Natural killer cell treated with Interleukin-12 subunit alpha and Interleukin-12 subunit beta and Interleukin-15 and Interleukin-18, amount 100 ng/mL, for 72 hours (primary cell): ENCODE measurements around the gene SAMD13. TPM values are rescaled to one million over a fixed set of nuclear protein-coding genes. Genes with fewer than 3 reads are reported as not detected.

Experiments
- ATAC-seq, 2 donors: fragments of 150-1000 bp; cut with Tn5 transposase in 1 of 2; sonication (Bioruptor Pico), chemical (Tn5 transposase) in 1 of 2; 2 replicates each; pipeline ENCODE4 v1.10.0; 2021
- DNase-seq: peaks from one replicate; pipeline ENCODE4 v3.0.0; 2022; ENCODE audit warnings: low spot score
- H3K27ac Mint-ChIP-seq, 2 donors: 1 replicate in 1 of 2; 2 replicates in 1 of 2; pipeline ENCODE4 v1.8.0; 2022; ENCODE audit warnings: mixed read lengths in 2 of 2, mild to moderate bottlenecking in 1 of 2, moderate library complexity in 1 of 2
- H3K27me3 Mint-ChIP-seq, 2 donors: 1 replicate in 1 of 2; 2 replicates in 1 of 2; pipeline ENCODE4 v1.8.0; 2022; ENCODE audit warnings: mixed read lengths in 2 of 2
- H3K36me3 Mint-ChIP-seq: one replicate; pipeline ENCODE4 v1.8.0; 2022; ENCODE audit warnings: mixed read lengths
- H3K4me1 Mint-ChIP-seq, 2 donors: 1 replicate in 1 of 2; 2 replicates in 1 of 2; pipeline ENCODE4 v1.8.0; 2022; ENCODE audit warnings: low read depth in 2 of 2, mixed read lengths in 2 of 2, mild to moderate bottlenecking in 1 of 2
- H3K4me3 Mint-ChIP-seq: one replicate; pipeline ENCODE4 v1.8.0; 2022; ENCODE audit warnings: mixed read lengths
- H3K9me3 Mint-ChIP-seq: 2 replicates; pipeline ENCODE4 v1.8.0; 2022; ENCODE audit warnings: mixed read lengths
- total RNA-seq, 2 donors: library from RNA; stranded (reverse); gene quantifications; one replicate each; pipeline ENCODE4 v1.2.3, GENCODE V29; 2022

Gene SAMD13
- total RNA-seq, 2 donors from 2014 or later, result 0.33 TPM; not detected in 1

DNA sequence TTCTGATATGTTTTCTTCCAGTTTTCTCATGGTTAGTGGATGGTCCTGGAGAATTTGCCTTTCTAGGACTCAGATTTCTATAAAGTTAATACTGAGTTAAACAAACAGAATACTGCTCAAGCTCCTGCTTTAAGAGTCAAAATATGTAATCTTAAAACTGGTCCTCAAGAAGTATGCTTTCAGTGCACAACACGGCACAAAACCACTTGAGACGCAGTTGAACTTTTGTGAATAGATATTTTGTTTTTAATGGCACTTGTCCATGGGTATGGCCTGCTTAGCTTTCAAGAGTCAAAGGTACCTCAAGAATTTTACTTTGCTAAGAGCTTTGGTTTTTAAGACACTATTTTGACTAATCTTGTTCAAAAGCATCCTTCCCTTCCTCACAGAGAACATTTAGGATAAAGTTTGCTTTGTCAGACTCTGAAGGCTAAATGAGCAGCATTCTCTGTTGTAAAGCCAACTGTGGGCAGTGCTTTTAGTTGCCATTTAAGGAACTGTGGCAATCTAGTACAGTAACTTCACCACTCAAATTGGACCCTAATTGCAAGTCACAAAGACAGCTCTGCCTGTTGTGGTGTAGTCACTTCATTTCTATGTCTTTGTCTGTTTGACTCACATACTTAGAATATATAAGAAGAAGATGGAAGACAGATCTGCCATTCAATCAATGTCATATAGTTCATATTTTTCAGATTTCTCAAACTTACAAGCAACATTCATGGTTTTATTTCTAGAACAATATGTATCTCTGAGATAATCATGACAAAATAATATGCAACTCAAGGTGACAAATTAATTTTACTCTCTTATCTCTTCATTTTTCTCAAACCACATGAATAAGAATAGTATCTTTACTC lies 28.8 kb downstream of the SAMD13 start:
- H3K27ac Mint-ChIP-seq, result no peak overlapping the region
- H3K9me3 Mint-ChIP-seq, result peaks cover 3% of the 10 kb centered on the region
- no peaks in the 10 kb centered on the region for H3K4me1 Mint-ChIP-seq
- H3K36me3 Mint-ChIP-seq, result no peaks in the 10 kb centered on the region
- H3K4me3 Mint-ChIP-seq, result no peak overlapping the region
- H3K27me3 Mint-ChIP-seq, result no peaks in the 10 kb centered on the region
- DNase-seq, result no peak
- ATAC-seq, result no peak

DNA sequence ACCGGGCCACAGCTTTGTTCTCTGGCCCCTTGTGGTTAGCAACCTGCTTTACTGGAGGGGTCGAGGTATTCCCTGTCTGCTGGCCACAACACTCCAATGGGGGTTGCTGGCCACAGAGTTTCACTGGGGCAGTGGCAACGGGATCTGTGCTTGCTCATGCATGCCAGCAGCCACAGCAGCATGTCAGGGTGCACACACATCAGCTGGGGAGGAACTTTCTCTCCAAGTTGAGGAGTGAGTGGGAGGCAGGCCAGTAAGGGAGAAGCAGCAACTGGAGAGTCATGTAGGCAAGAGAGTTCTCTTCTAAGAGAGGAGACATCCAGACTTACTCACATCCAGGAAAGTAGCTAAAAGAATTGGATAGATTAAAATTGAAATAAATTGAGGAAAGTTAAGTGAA lies 38.0 kb downstream of the SAMD13 start:
- Mint-ChIP-seq H3K27me3 (peaks cover 0 to 9% of the 10 kb centered on the region in 2 donors), H3K27ac (no peak overlapping the region), H3K4me3 (no peak overlapping the region), H3K4me1 (no peaks in the 10 kb centered on the region), H3K36me3 (peaks cover 13% of the 10 kb centered on the region), H3K9me3 (no peaks in the 10 kb centered on the region)
- ATAC-seq (no peak), DNase-seq (no peak)

DNA sequence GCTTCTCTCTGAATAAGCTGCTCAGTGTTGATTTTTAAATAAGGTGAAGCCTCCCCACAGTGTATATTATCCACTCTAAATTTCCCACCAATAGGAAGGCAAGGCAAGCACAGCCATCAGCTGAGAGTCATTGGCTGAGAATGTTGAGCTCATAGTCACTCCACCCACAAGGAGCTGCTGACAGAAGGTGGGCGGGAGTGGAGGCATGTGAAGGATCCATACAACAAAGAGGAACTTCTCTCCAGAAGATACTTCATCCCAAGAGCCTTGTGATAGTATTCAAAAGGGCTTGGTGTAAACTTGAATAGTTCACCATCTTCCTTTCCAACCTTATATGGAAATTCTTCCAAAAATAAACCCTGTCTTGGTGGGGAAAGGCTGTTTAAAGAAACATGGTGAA lies 42.8 kb downstream of the SAMD13 start:
- no peak for DNase-seq
- peaks cover 0 to 7% of the 10 kb centered on the region in 2 donors for H3K27me3 Mint-ChIP-seq

DNA sequence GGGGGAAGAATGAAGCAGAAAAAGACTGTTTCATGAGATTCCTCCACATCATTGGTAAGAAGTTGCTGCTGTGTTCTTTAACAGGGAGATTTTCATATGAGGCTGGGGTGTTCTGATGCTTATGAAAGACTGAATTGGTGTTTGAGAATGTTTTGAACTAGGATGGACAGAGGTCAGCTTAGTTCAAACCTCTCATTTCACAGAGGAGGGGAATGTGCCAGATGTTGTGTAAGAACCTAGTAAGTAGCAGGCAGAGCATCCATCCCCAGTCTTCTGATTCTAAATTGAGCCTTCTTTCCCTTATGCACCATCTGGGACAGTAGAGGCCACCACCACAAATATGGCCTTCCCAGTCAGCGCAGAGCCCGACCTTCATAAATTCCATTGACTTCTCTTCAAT lies 43.7 kb downstream of the SAMD13 start:
- H3K27ac Mint-ChIP-seq, result no peak overlapping the region
- H3K9me3 Mint-ChIP-seq, result no peaks in the 10 kb centered on the region
- ATAC-seq, result no peak
- no peak overlapping the region for H3K4me3 Mint-ChIP-seq
- no peaks in the 10 kb centered on the region for H3K36me3 Mint-ChIP-seq
- H3K4me1 Mint-ChIP-seq, result no peaks in the 10 kb centered on the region
- no peak for DNase-seq
- no peaks in the 10 kb centered on the region for H3K27me3 Mint-ChIP-seq

More for the DNA sequence above, 42.8 kb downstream of the SAMD13 start:
- H3K9me3 Mint-ChIP-seq, result no peaks in the 10 kb centered on the region
- no peak overlapping the region for H3K27ac Mint-ChIP-seq
- no peak overlapping the region for H3K4me3 Mint-ChIP-seq
- H3K4me1 Mint-ChIP-seq, result no peaks in the 10 kb centered on the region
- no peak for ATAC-seq
- no peaks in the 10 kb centered on the region for H3K36me3 Mint-ChIP-seq

GRCh38 chr1:84347271-84347931 lies 45.9 kb downstream of the SAMD13 start:
- DNase-seq (no peak), ATAC-seq (no peak)
- Mint-ChIP-seq H3K4me1 (no peaks in the 10 kb centered on the region), H3K9me3 (no peaks in the 10 kb centered on the region), H3K27me3 (no peaks in the 10 kb centered on the region), H3K27ac (no peak overlapping the region), H3K4me3 (no peak overlapping the region), H3K36me3 (no peaks in the 10 kb centered on the region)

DNA sequence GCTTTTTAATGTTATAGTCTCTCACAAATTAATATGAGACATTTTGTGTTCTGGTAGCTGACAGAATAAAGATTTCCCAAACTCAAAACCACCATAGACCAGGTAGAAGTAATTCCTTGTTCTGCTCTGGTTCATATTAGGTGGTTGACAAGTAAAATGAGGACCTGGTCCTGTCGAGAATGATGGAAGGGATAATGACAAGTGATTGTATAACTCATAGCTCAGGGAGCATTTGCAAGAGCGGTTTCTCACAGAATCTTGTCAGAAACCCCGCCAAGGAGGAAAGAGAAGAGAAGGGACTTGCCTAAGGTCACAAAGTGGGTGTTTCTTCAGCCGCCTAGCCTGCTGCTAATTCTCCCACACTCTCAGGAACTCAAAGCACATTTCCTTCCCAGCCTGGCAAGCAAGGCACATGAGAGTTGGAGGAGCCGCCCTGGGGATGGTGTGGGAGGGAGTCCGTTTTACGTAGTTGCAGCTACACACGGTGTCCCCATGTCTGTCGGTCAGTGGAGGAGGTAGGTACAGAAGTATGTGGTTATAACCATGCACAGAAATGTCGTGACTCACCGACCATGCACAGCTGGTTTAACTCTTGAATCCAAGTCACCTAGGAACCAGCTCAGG lies 46.5 kb downstream of the SAMD13 start:
- H3K9me3 Mint-ChIP-seq, result no peaks in the 10 kb centered on the region
- no peaks in the 10 kb centered on the region for H3K27me3 Mint-ChIP-seq
- ATAC-seq (no peak), DNase-seq (no peak)
- H3K4me3 Mint-ChIP-seq, result no peak overlapping the region
- no peaks in the 10 kb centered on the region for H3K36me3 Mint-ChIP-seq
- H3K4me1 Mint-ChIP-seq, result no peaks in the 10 kb centered on the region
- H3K27ac Mint-ChIP-seq, result no peak overlapping the region

GRCh38 chr1:84348759-84349158 lies 47.3 kb downstream of the SAMD13 start:
- no peak overlapping the region for H3K27ac Mint-ChIP-seq
- no peaks in the 10 kb centered on the region for H3K36me3 Mint-ChIP-seq
- no peaks in the 10 kb centered on the region for H3K27me3 Mint-ChIP-seq
- H3K4me1 Mint-ChIP-seq, result no peaks in the 10 kb centered on the region
- DNase-seq, result no peak
- ATAC-seq, result no peak
- H3K4me3 Mint-ChIP-seq, result no peak overlapping the region
- H3K9me3 Mint-ChIP-seq, result no peaks in the 10 kb centered on the region

DNA sequence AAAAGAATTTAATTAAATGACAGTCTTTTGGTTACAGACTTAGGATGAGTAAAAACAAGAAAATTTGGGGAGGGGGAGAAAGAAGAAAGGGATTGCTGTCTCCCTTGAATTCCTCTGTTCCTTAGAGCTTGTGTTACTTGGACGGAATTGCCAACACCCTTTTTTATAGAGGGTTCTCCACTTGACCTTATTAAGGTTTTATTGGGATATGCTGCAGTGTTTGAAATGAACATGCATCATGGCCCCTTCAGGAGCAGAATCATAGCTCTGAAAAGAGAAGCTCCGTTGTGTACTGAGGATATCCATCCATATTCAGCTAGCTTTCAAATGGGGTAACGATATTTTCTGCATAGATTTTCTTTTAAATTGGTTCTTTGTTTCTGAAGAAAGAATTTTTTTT lies 48.6 kb downstream of the SAMD13 start:
- Mint-ChIP-seq H3K4me1 (no peaks in the 10 kb centered on the region), H3K27ac (no peak overlapping the region), H3K36me3 (no peaks in the 10 kb centered on the region), H3K4me3 (no peak overlapping the region), H3K9me3 (no peaks in the 10 kb centered on the region), H3K27me3 (no peaks in the 10 kb centered on the region)
- DNase-seq, result no peak
- ATAC-seq, result no peak

DNA sequence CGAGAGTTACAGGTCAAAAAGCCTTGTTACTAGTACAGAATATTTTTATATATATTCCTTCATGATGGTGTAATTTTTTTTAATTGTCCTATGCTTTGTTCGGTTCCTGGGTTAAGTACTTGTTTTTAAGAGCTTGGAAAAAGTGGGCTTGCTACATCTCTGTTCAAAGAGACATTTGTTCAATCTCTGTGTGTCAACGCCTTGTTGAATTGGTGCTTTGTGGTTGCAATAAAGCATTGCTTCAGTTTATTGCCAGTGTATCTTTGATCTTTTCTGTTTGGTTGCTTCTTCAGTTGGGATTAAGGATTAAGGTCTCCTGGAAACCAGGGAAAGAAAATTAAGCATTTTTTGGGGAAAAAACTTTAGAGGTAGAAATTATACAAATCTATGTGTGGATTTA lies 49.0 kb downstream of the SAMD13 start:
- H3K27me3 Mint-ChIP-seq, result no peaks in the 10 kb centered on the region
- ATAC-seq, result no peak
- no peak overlapping the region for H3K27ac Mint-ChIP-seq
- H3K4me1 Mint-ChIP-seq, result no peaks in the 10 kb centered on the region
- H3K36me3 Mint-ChIP-seq, result no peaks in the 10 kb centered on the region
- no peak for DNase-seq
- no peaks in the 10 kb centered on the region for H3K9me3 Mint-ChIP-seq
- H3K4me3 Mint-ChIP-seq, result no peak overlapping the region

DNA sequence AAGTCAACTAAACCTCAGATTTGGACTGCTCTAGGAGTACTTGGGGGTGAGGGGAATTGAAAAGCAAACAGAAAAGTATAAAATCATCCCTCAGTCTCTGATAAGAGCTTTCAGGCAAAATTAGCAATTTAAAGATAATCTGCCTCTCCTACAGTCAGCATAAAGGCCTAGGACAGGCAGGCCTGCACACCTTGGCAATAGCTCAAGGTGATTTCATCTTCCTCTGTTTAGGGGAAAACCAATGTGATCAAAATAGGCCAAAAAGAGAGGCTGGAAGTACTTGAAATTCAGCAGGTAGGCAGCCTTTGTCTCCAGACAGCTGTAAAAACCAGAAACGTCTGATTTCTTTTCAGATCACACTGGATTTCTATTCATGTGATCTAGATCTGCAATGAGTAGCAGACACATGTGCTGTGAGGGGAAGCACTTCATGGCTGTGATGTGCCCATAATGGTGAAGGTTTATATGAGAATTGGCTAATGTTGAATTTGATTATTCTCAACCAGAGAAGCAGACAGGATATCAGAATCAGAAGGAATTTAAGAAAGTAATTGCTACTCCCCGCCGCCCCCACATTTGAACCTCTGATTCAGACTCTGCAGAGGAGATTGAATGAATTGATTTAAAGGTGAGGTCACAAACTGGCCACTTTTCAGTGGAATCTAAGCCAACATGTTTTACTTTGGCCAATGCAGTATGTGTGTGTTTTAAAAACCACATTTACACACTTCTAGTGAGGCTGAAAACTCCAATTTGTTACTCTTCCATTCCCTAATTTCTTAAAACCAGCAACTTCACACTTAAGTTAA lies 51.0 kb downstream of the SAMD13 start:
- Mint-ChIP-seq H3K36me3 (no peaks in the 10 kb centered on the region), H3K4me1 (no peaks in the 10 kb centered on the region), H3K27me3 (no peaks in the 10 kb centered on the region), H3K9me3 (no peaks in the 10 kb centered on the region), H3K27ac (no peak overlapping the region), H3K4me3 (no peak overlapping the region)
- ATAC-seq (no peak), DNase-seq (no peak)

GRCh38 chr1:84353695-84354094 lies 52.2 kb downstream of the SAMD13 start:
- Mint-ChIP-seq H3K9me3 (no peaks in the 10 kb centered on the region), H3K4me3 (no peak overlapping the region), H3K27me3 (no peaks in the 10 kb centered on the region), H3K36me3 (no peaks in the 10 kb centered on the region), H3K4me1 (no peaks in the 10 kb centered on the region), H3K27ac (no peak overlapping the region)
- no peak for DNase-seq
- no peak for ATAC-seq

DNA sequence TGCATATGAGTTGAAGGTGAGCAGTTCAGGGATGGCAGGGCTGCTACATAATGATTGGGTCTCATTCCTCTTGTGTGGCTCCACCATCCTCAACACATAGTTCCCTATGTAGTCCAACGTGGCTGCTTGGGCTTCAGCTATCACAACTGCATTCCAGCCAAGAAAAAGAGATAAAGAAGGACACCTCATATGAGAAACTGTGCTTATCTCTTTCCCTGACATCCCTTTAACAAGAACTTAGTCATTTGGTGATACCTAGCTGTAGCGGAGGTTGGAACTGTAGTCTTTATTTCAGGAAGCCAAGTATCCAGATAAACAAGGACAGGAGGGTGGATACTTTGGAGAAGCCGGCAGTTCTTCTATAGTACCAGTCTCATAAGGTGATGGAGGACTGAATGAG lies 54.0 kb downstream of the SAMD13 start:
- H3K4me1 Mint-ChIP-seq, result no peaks in the 10 kb centered on the region
- H3K27me3 Mint-ChIP-seq, result no peaks in the 10 kb centered on the region
- DNase-seq, result no peak
- H3K27ac Mint-ChIP-seq, result no peak overlapping the region
- no peak overlapping the region for H3K4me3 Mint-ChIP-seq
- no peaks in the 10 kb centered on the region for H3K9me3 Mint-ChIP-seq
- no peaks in the 10 kb centered on the region for H3K36me3 Mint-ChIP-seq
- ATAC-seq, result no peak

GRCh38 chr1:84356881-84357280 lies 55.4 kb downstream of the SAMD13 start:
- Mint-ChIP-seq H3K9me3 (no peaks in the 10 kb centered on the region), H3K27me3 (no peaks in the 10 kb centered on the region), H3K27ac (no peak overlapping the region), H3K4me3 (no peak overlapping the region), H3K4me1 (no peaks in the 10 kb centered on the region), H3K36me3 (no peaks in the 10 kb centered on the region)
- ATAC-seq (no peak), DNase-seq (no peak)
